ENCODE data around the gene CARD19.

Gene CARD19

GRCh38 chr9:93086447-93087224 is 9.4 kb upstream of the CARD19 start:
- FAIRE-seq = no peak
- DNase-seq (ENCODE audit: insufficient read length, low spot score) = no peak

- DNase-seq (ENCODE audit: insufficient read length, low spot score) = no peak
- no peak for FAIRE-seq
These were observed 7.9 kb upstream of the CARD19 start for GRCh38 chr9:93087971-93088655.

GRCh38 chr9:93088656-93089015 is 7.4 kb upstream of the CARD19 start:
- no peak for DNase-seq (ENCODE audit: insufficient read length, low spot score)
- FAIRE-seq = no peak

- FAIRE-seq = no peak
- no peak for DNase-seq (ENCODE audit: insufficient read length, low spot score)
These were observed 7.0 kb upstream of the CARD19 start for GRCh38 chr9:93089024-93089423.

- DNase-seq (ENCODE audit: insufficient read length, low spot score) (no peak), FAIRE-seq (no peak)
These were observed 6.5 kb upstream of the CARD19 start for GRCh38 chr9:93089481-93089991.

GRCh38 chr9:93090091-93090655 is 5.8 kb upstream of the CARD19 start:
- FAIRE-seq = no peak
- DNase-seq (ENCODE audit: insufficient read length, low spot score) = no peak

GRCh38 chr9:93091056-93091452 is 5.0 kb upstream of the CARD19 start:
- no peak for FAIRE-seq
- no peak for DNase-seq (ENCODE audit: insufficient read length, low spot score)

- FAIRE-seq (no peak), DNase-seq (ENCODE audit: insufficient read length, low spot score) (no peak)
These were observed 4.5 kb upstream of the CARD19 start for GRCh38 chr9:93091453-93092081.

GRCh38 chr9:93092251-93092991 is 3.6 kb upstream of the CARD19 start:
- no peak for FAIRE-seq

GRCh38 chr9:93093127-93093876 is 2.7 kb upstream of the CARD19 start:
- DNase-seq (ENCODE audit: insufficient read length, low spot score) = no peak
- no peak for FAIRE-seq

More at GRCh38 chr9:93092251-93092991, 3.6 kb upstream of the CARD19 start:
- no peak for DNase-seq (ENCODE audit: insufficient read length, low spot score)

- FAIRE-seq = no peak
- DNase-seq (ENCODE audit: insufficient read length, low spot score) = no peak
These were observed 1.9 kb upstream of the CARD19 start for GRCh38 chr9:93093877-93094657.

- DNase-seq (ENCODE audit: insufficient read length, low spot score) (no peak), FAIRE-seq (no peak)
These were observed 1.3 kb upstream of the CARD19 start for GRCh38 chr9:93094658-93095204.

- FAIRE-seq = peak; percentile 38
- peak; percentile 88 for DNase-seq (ENCODE audit: insufficient read length, low spot score)
These were observed 549 bp upstream of the CARD19 start for GRCh38 chr9:93095205-93096130.

- FAIRE-seq (no peak), DNase-seq (ENCODE audit: insufficient read length, low spot score) (no peak)
These were observed 880 bp downstream of the CARD19 start for GRCh38 chr9:93096811-93097382.

- DNase-seq (ENCODE audit: insufficient read length, low spot score) (no peak), FAIRE-seq (no peak)
These were observed 1.6 kb downstream of the CARD19 start for GRCh38 chr9:93097511-93098201.

- peak; percentile 79 for FAIRE-seq
- peak; percentile 85 for DNase-seq (ENCODE audit: insufficient read length, low spot score)
These were observed 2.4 kb downstream of the CARD19 start for GRCh38 chr9:93098236-93098946.

Data from HTR-8/SVneo (cell line).